GM12892 (cell line): ENCODE measurements around the gene MRPL23.

ENCODE experiments used
- POLR2A ChIP-seq: IDR thresholded peaks from 2 replicates; pipeline ENCODE4 v1.6.1; 2011; ENCODE audit warnings: low read depth, low read length, control low read depth
- POLR2AphosphoS5 ChIP-seq: IDR thresholded peaks from 2 replicates; pipeline ENCODE4 v1.6.1; 2011; ENCODE audit warnings: low read depth, low read length, control low read depth

- no peak for TF ChIP-seq POLR2A
- TF ChIP-seq POLR2AphosphoS5: no peak
These were observed 21.9 kb downstream of the MRPL23 start for GRCh38 chr11:1969035-1969434.
